Measurements from ENCODE around the gene RPUSD2.

Gene RPUSD2, protein sequence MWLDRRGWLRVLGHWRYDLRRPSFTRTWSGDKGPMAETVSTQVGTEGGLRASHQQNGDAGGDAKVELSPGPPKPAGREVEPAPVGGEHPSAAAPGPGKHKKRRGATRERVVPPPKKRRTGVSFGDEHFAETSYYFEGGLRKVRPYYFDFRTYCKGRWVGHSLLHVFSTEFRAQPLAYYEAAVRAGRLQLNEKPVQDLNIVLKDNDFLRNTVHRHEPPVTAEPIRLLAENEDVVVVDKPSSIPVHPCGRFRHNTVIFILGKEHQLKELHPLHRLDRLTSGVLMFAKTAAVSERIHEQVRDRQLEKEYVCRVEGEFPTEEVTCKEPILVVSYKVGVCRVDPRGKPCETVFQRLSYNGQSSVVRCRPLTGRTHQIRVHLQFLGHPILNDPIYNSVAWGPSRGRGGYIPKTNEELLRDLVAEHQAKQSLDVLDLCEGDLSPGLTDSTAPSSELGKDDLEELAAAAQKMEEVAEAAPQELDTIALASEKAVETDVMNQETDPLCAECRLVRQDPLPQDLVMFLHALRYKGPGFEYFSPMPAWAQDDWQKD

GRCh38 chr15:40569129-40569953 is at the start of gene RPUSD2:
TSS of gene RPUSD2 (plus strand) at chr15:40569299. CDS start at chr15:40569338, 39 bp downstream.
- peak; percentile 91 for DNase-seq

DNA sequence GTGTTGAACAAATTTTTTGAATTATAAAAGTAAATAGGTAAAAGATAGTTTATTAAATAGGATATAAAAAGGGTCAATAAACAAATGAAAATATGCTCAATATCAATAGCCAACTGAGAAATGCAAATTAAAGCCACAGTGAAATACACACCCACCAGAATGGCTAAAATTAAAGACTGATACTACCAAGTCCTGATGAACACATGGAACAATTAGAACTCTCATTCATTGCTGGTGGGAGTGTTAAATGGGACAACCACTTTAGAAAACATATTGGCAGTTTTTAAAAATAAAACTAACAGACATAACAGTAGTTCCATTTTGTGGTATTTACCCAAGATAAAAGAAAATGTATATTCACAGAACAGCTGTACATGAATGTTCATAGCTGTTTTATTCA is 45.5 kb upstream of the RPUSD2 start:
- DNase-seq: no peak

DNA sequence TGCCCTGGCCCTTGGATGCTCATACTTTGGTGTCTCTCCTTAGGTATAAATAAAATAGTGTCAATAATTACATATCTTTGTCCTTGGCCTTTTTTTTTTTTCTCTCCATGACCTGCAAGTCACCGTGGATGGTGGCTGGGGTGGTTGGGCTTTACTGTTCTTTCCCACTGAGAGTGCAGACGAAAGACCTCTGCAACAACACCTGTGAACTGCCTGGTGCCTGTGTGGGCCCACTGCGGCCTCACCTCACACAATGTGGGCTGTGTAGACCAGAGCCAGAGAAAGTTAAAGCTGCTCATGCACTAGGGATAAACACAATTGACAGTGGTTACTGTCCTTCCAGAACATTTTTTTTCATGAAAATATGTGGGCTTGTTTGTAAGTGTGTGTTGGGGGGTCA is 43.2 kb upstream of the RPUSD2 start:
- DNase-seq: no peak

- DNase-seq: no peak
These were observed 40.3 kb upstream of the RPUSD2 start for GRCh38 chr15:40528801-40529200.

GRCh38 chr15:40533763-40534364 is 35.2 kb upstream of the RPUSD2 start:
- DNase-seq: no peak

- no peak for DNase-seq
These were observed 34.7 kb upstream of the RPUSD2 start for GRCh38 chr15:40534371-40534770.

DNA sequence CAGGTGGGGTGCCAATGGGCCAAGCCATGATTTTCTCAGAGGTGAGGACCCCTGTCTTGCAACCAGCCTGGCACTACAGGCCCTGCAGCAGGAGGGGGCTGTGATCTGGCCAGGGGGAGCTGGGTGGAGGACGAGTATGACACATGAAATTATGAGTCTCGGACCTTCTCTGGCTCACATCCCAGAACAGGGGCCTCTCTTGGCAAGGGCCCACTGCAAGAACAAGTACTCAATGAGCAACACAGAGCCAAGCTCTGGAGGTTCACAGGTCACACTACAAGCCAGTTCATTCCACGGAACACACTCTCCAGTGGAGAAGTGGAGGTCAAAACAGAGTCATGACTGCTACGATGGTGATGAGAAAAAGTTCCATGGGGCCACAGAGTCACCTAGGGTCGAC is 32.6 kb upstream of the RPUSD2 start:
- DNase-seq: no peak

GRCh38 chr15:40538976-40539375 is 30.1 kb upstream of the RPUSD2 start:
- no peak for DNase-seq

DNA sequence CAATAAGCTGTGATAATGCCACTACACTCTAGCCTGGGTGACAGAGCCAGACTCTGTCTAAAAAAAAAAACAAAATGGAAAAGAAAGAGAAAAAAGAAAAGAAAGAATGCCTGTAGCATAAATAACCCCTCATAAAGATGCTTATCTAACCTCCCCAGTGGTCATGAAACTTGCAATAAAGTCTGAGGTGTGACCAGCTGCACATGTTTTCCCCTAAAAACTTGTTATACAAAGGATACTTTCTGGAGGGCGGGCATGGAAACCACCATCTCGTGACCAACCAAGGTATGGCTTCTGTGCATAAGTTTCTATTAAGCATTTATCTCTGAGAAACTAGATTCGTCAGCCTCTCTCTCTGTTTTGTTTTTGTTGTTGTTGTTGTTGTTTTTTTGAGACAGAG is 26.0 kb upstream of the RPUSD2 start:
- no peak for DNase-seq

DNA sequence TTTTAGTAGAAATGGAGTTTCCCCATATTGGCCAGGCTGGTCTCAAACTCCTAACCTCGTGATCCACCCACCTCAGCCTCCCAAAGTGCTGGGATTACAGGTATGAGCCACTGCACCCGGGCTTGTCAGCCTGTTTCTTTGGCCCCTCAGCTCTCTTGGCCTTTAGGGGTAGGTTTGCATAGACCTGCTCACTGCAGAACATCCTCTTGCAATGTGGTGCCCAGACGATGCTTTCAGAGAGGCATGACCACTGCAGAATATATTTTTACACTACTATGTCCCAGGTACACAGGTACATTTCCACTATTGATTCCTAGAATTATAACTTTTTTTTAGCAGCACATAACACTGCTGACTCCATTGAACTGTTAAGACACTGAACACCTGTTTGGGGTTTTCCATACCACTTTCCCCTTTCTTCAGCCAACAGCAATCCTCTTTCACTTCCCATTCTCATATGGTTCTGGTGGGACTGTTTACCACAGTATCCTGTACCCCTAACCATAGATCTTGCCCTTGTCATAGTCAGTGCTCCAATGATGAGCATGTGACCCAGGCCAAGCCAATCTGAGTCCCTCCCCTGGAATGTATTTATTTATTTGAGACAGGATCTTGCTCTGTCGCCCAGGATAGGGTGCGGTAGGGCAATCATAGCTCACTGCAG is 25.3 kb upstream of the RPUSD2 start:
- no peak for DNase-seq

GRCh38 chr15:40545457-40545856 is 23.6 kb upstream of the RPUSD2 start:
- no peak for DNase-seq

GRCh38 chr15:40548610-40549009 is 20.5 kb upstream of the RPUSD2 start:
- DNase-seq: no peak

- no peak for DNase-seq
These were observed 19.2 kb upstream of the RPUSD2 start for GRCh38 chr15:40549894-40550293.

- DNase-seq: no peak
These were observed 18.6 kb upstream of the RPUSD2 start for GRCh38 chr15:40550341-40551037.

- DNase-seq: no peak
These were observed 15.0 kb upstream of the RPUSD2 start for GRCh38 chr15:40554161-40554525.

DNA sequence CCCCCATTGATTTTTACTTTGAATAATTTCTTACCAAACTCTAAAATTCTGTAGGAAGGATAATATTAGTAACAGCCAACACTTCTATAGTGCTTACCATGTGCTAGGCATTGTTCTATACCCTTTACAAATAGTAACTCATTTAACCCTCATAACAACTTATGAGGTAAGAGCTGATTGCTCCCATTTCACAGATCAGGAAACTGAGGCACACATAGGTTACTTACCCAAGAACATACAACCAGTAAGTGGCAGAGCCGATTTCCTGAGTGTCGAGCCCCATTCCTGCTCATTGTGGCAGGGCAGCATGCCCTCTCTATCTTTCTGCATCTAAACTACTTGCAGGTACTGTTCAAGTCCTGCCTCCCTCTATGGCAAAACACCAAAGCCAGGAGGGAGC is 13.2 kb upstream of the RPUSD2 start:
- DNase-seq: no peak

DNA sequence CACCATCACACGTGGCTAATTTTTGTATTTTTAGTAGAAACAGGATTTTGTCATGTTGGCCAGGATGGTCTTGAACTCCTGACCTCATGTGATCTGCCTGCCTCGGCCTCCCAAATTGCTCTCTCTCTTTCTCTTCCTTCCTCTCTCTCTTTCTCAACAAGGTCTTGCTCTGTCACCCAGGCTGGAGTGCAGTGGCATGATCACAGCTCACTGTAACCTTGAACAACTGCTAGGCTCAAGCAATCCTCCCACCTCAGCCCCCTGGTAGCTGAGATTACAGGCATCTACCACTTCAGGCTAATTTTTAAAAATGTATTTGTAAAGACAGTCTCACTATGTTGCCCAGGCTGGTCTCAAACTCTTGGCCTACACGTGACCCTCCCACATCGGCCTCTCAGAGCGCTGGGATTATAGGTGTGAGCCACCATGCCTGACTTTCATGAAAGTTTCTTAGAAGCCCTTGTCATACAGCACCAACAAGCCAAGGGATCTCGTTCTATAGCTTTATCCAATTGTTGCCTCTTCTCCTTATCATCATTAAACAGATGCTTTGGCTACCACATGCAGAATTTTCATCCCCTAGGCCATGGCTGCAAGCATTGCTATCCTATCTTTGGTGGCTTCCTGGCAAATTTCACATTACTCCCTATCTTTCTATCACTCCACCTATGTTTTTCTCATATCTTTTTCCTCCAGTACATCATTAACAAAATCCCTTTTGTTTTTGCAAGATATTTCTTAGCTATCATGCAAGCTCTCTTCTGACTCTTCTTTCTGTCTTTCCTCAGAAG is 10.0 kb upstream of the RPUSD2 start:
- DNase-seq: no peak

GRCh38 chr15:40562691-40563090 is 6.4 kb upstream of the RPUSD2 start:
- no peak for DNase-seq

GRCh38 chr15:40563426-40563825 is 5.7 kb upstream of the RPUSD2 start:
- no peak for DNase-seq

GRCh38 chr15:40564591-40565332 is 4.3 kb upstream of the RPUSD2 start, which contains the start of gene CCDC32:
TSS of gene CCDC32 (minus strand) at chr15:40565042. CDS start at chr15:40563015, 2,027 bp downstream.
- DNase-seq: peak; percentile 95

Data from CD4-positive, alpha-beta T cell treated with Interleukin-12 subunit alpha and Interleukin-12 subunit beta, for 1 hour (primary cell).